ENCODE data around the gene ALDH5A1. TPM values are rescaled to one million over a fixed set of nuclear protein-coding genes. Genes with fewer than 3 reads are reported as not detected.
A peak's percentile ranks its signal among the peaks of the same experiment; 100 is the strongest.

The ALDH5A1 gene
- total RNA-seq, 6 experiments from 2014 or later: 0.55 to 2.2 (median 1.2) TPM

GRCh38 chr6:24576447-24576846, 81.7 kb downstream of the ALDH5A1 start:
- H3K4me3 Mint-ChIP-seq: no peak overlapping the region
- peaks cover 5% of the 10 kb centered on the region; the same call in 1 of the 2 replicates for H3K4me1 Mint-ChIP-seq (ENCODE audit: low read depth)
- H3K27me3 Mint-ChIP-seq (ENCODE audit: insufficient read depth): peaks cover 10% of the 10 kb centered on the region
- no peaks in the 10 kb centered on the region for H3K9me3 Mint-ChIP-seq
- H3K36me3 Mint-ChIP-seq (ENCODE audit: low read depth): no peaks in the 10 kb centered on the region
- TF ChIP-seq CTCF (IDR thresholded peaks at IDR 0.05): no peak
- no peak for DNase-seq
- no peak overlapping the region for H3K27ac Mint-ChIP-seq

GRCh38 chr6:24581084-24581669, 86.4 kb downstream of the ALDH5A1 start:
- H3K4me1 Mint-ChIP-seq (ENCODE audit: low read depth): peaks cover 23% of the 10 kb centered on the region
- peak; percentile 53 for DNase-seq
- no peaks in the 10 kb centered on the region for H3K9me3 Mint-ChIP-seq
- TF ChIP-seq CTCF (IDR thresholded peaks at IDR 0.05): peak; percentile 86
- H3K27ac Mint-ChIP-seq: no peak overlapping the region
- H3K4me3 Mint-ChIP-seq: no peak overlapping the region
- no peaks in the 10 kb centered on the region for H3K36me3 Mint-ChIP-seq (ENCODE audit: low read depth)
- no peaks in the 10 kb centered on the region; the same call in 1 of the 2 replicates for H3K27me3 Mint-ChIP-seq (ENCODE audit: insufficient read depth)

- Mint-ChIP-seq H3K27ac (no peak overlapping the region), H3K36me3 (ENCODE audit: low read depth) (no peaks in the 10 kb centered on the region), H3K4me3 (peak overlapping the region; percentile 34; the same call in 1 of the 2 replicates), H3K4me1 (ENCODE audit: low read depth) (peaks cover 23% of the 10 kb centered on the region), H3K9me3 (no peaks in the 10 kb centered on the region), H3K27me3 (ENCODE audit: insufficient read depth) (peaks cover 6% of the 10 kb centered on the region)
- TF ChIP-seq CTCF (IDR thresholded peaks at IDR 0.05): peak; percentile 91
- peak; percentile 35 for DNase-seq
Measured at GRCh38 chr6:24583463-24584381, 89.0 kb downstream of the ALDH5A1 start.

GRCh38 chr6:24584382-24584720, 89.6 kb downstream of the ALDH5A1 start:
- H3K27ac Mint-ChIP-seq: no peak overlapping the region

More at GRCh38 chr6:24584382-24584720, 89.6 kb downstream of the ALDH5A1 start:
- no peak for TF ChIP-seq CTCF (IDR thresholded peaks at IDR 0.05)
- Mint-ChIP-seq H3K36me3 (ENCODE audit: low read depth) (no peaks in the 10 kb centered on the region), H3K4me3 (no peak overlapping the region), H3K27me3 (ENCODE audit: insufficient read depth) (peaks cover 9% of the 10 kb centered on the region), H3K9me3 (no peaks in the 10 kb centered on the region), H3K4me1 (ENCODE audit: low read depth) (peaks cover 23% of the 10 kb centered on the region)
- no peak for DNase-seq

Other genes with a start within 250 kb of the ALDH5A1 start
- not detected for gene DCDC2, start 136.9 kb upstream of the ALDH5A1 start, total RNA-seq (2021; fragmentation: NEBNext Ultra II Directional; extraction: Animal tissue kit (Norgen Biotek cat#: 25700))
- gene MRS2, start 92.0 kb upstream of the ALDH5A1 start, total RNA-seq (2021; fragmentation: NEBNext Ultra II Directional; extraction: Animal tissue kit (Norgen Biotek cat#: 25700)): 10 to 100 TPM; 14.7 to 21.1 (median 16.9) TPM
- under 1 TPM; 0.14 to 0.39 (median 0.22) TPM for gene GPLD1, start 5.4 kb upstream of the ALDH5A1 start, total RNA-seq (2021; fragmentation: NEBNext Ultra II Directional; extraction: Animal tissue kit (Norgen Biotek cat#: 25700))
- gene KIAA0319, start 151.2 kb downstream of the ALDH5A1 start, total RNA-seq (2021; fragmentation: NEBNext Ultra II Directional; extraction: Animal tissue kit (Norgen Biotek cat#: 25700)): under 1 TPM in 1 of 6 experiments, not detected in 5; 0.05 TPM
- 10 to 100 TPM; 27.3 to 33.6 (median 30.7) TPM for gene TDP2, start 171.9 kb downstream of the ALDH5A1 start, total RNA-seq (2021; fragmentation: NEBNext Ultra II Directional; extraction: Animal tissue kit (Norgen Biotek cat#: 25700))
- gene ACOT13, start 172.1 kb downstream of the ALDH5A1 start, total RNA-seq (2021; fragmentation: NEBNext Ultra II Directional; extraction: Animal tissue kit (Norgen Biotek cat#: 25700)): 10 to 100 TPM; 18.7 to 21.9 (median 19.8) TPM
- gene C6orf62, start 224.2 kb downstream of the ALDH5A1 start, total RNA-seq (2021; fragmentation: NEBNext Ultra II Directional; extraction: Animal tissue kit (Norgen Biotek cat#: 25700)): 100 to 1,000 TPM; 105 to 120 (median 115) TPM

All from HFFc6 (cell line).